HUES48 (cell line): ENCODE results near the gene SLC46A1.

Source experiments
- H3K27ac ChIP-seq: one replicate; pipeline ENCODE4 v1.7.0; 2013; ENCODE audit warnings: low read depth, low read length, inconsistent platforms
- H3K27me3 ChIP-seq: 2 replicates; pipeline ENCODE4 v1.6.1; 2013; ENCODE audit warnings: mild to moderate bottlenecking, low read length; ENCODE audit not compliant: control insufficient read depth, insufficient read depth
- H3K36me3 ChIP-seq: 2 replicates; pipeline ENCODE4 v1.6.1; 2013; ENCODE audit warnings: low read length; ENCODE audit not compliant: control insufficient read depth, insufficient read depth
- H3K4me1 ChIP-seq: 2 replicates; pipeline ENCODE4 v1.6.1; 2013; ENCODE audit warnings: mild to moderate bottlenecking, low read length; ENCODE audit not compliant: control insufficient read depth, insufficient read depth
- H3K4me3 ChIP-seq: 2 replicates; pipeline ENCODE4 v1.5.1; 2013; ENCODE audit warnings: mild to moderate bottlenecking, low read depth, low read length
- H3K9ac ChIP-seq: 2 replicates; pipeline ENCODE4 v1.6.1; 2013; ENCODE audit warnings: mild to moderate bottlenecking, low read depth, low read length, moderate library complexity
- H3K9me3 ChIP-seq: 2 replicates; pipeline ENCODE4 v1.6.1; 2013; ENCODE audit warnings: low read length; ENCODE audit not compliant: control insufficient read depth, insufficient read depth

SLC46A1 gene

GRCh38 chr17:28402844-28403243 lies 3.2 kb downstream of the SLC46A1 start:
- peaks cover 8% of the 10 kb centered on the region; the same call in 1 of the 2 replicates for H3K36me3 ChIP-seq
- peaks cover 39% of the 10 kb centered on the region for H3K27me3 ChIP-seq
- H3K4me3 ChIP-seq = no peak overlapping the region
- peaks cover 53% of the 10 kb centered on the region for H3K4me1 ChIP-seq
- peak overlapping the region; percentile 15 for H3K27ac ChIP-seq
- H3K9me3 ChIP-seq = no peaks in the 10 kb centered on the region
- no peak overlapping the region for H3K9ac ChIP-seq

- Histone ChIP-seq H3K4me1 (peaks cover 48% of the 10 kb centered on the region), H3K36me3 (peaks cover 8% of the 10 kb centered on the region; the same call in 1 of the 2 replicates)
Observed at GRCh38 chr17:28402224-28402630, 3.8 kb downstream of the SLC46A1 start.

GRCh38 chr17:28399808-28400207 lies 6.2 kb downstream of the SLC46A1 start:
- H3K27ac ChIP-seq = no peak overlapping the region
- no peak overlapping the region for H3K9ac ChIP-seq
- peaks cover 36% of the 10 kb centered on the region for H3K27me3 ChIP-seq
- H3K4me3 ChIP-seq = no peak overlapping the region
- peaks cover 8% of the 10 kb centered on the region; the same call in 1 of the 2 replicates for H3K36me3 ChIP-seq
- peaks cover 31% of the 10 kb centered on the region for H3K4me1 ChIP-seq
- H3K9me3 ChIP-seq = no peaks in the 10 kb centered on the region

More at GRCh38 chr17:28402224-28402630, 3.8 kb downstream of the SLC46A1 start:
- H3K9ac ChIP-seq = no peak overlapping the region
- peaks cover 39% of the 10 kb centered on the region for H3K27me3 ChIP-seq
- H3K4me3 ChIP-seq = no peak overlapping the region
- H3K9me3 ChIP-seq = no peaks in the 10 kb centered on the region
- H3K27ac ChIP-seq = peak overlapping the region; percentile 39

- H3K27ac ChIP-seq = no peak overlapping the region
- H3K9me3 ChIP-seq = no peaks in the 10 kb centered on the region
- peaks cover 8% of the 10 kb centered on the region; the same call in 1 of the 2 replicates for H3K36me3 ChIP-seq
- no peak overlapping the region for H3K4me3 ChIP-seq
- H3K9ac ChIP-seq = no peak overlapping the region
- H3K27me3 ChIP-seq = peaks cover 22% of the 10 kb centered on the region
- peaks cover 18% of the 10 kb centered on the region for H3K4me1 ChIP-seq
Observed at GRCh38 chr17:28398280-28398981, 7.6 kb downstream of the SLC46A1 start.

GRCh38 chr17:28397687-28398279 lies 8.2 kb downstream of the SLC46A1 start:
- Histone ChIP-seq H3K9ac (no peak overlapping the region), H3K9me3 (no peaks in the 10 kb centered on the region), H3K27me3 (peaks cover 15% of the 10 kb centered on the region), H3K4me3 (no peak overlapping the region), H3K36me3 (peaks cover 8% of the 10 kb centered on the region; the same call in 1 of the 2 replicates), H3K27ac (no peak overlapping the region), H3K4me1 (peaks cover 12% of the 10 kb centered on the region)

GRCh38 chr17:28397275-28397674 lies 8.7 kb downstream of the SLC46A1 start:
- Histone ChIP-seq H3K27me3 (peaks cover 13% of the 10 kb centered on the region), H3K27ac (no peak overlapping the region), H3K4me1 (peaks cover 7% of the 10 kb centered on the region), H3K9me3 (no peaks in the 10 kb centered on the region), H3K4me3 (no peak overlapping the region), H3K36me3 (peaks cover 8% of the 10 kb centered on the region; the same call in 1 of the 2 replicates), H3K9ac (no peak overlapping the region)

GRCh38 chr17:28396635-28397239 lies 9.3 kb downstream of the SLC46A1 start:
- H3K4me3 ChIP-seq = no peak overlapping the region
- peaks cover 8% of the 10 kb centered on the region; the same call in 1 of the 2 replicates for H3K36me3 ChIP-seq
- H3K27me3 ChIP-seq = peaks cover 13% of the 10 kb centered on the region
- H3K9ac ChIP-seq = no peak overlapping the region
- H3K4me1 ChIP-seq = peaks cover 1% of the 10 kb centered on the region; the same call in 1 of the 2 replicates
- H3K27ac ChIP-seq = no peak overlapping the region
- H3K9me3 ChIP-seq = no peaks in the 10 kb centered on the region

- Histone ChIP-seq H3K9ac (no peak overlapping the region), H3K27ac (no peak overlapping the region), H3K4me1 (no peaks in the 10 kb centered on the region), H3K4me3 (no peak overlapping the region), H3K9me3 (no peaks in the 10 kb centered on the region), H3K36me3 (peaks cover 8% of the 10 kb centered on the region; the same call in 1 of the 2 replicates), H3K27me3 (peaks cover 6% of the 10 kb centered on the region)
Observed at GRCh38 chr17:28395968-28396367, 10.0 kb downstream of the SLC46A1 start.

- Histone ChIP-seq H3K4me3 (no peak overlapping the region), H3K36me3 (peaks cover 8% of the 10 kb centered on the region; the same call in 1 of the 2 replicates), H3K9ac (no peak overlapping the region), H3K4me1 (no peaks in the 10 kb centered on the region), H3K9me3 (no peaks in the 10 kb centered on the region), H3K27ac (no peak overlapping the region), H3K27me3 (0 out of 2 replicates have a peak, but pooled peaks cover under 1% of the 10 kb centered on the region)
Observed at GRCh38 chr17:28395426-28395825, 10.6 kb downstream of the SLC46A1 start.

GRCh38 chr17:28394337-28395116 lies 11.5 kb downstream of the SLC46A1 start:
- Histone ChIP-seq H3K36me3 (peaks cover 7% of the 10 kb centered on the region; the same call in 1 of the 2 replicates), H3K4me1 (no peaks in the 10 kb centered on the region), H3K27me3 (no peaks in the 10 kb centered on the region), H3K27ac (no peak overlapping the region), H3K9me3 (no peaks in the 10 kb centered on the region), H3K4me3 (no peak overlapping the region), H3K9ac (no peak overlapping the region)
